ENCODE data around the gene RYR2. TPM values are rescaled to one million over a fixed set of nuclear protein-coding genes. Genes with fewer than 3 reads are reported as not detected.

Gene RYR2
- polyA plus RNA-seq, 1 of the 3 experiments (the other 2 are of a cell fraction), result under 0.01 TPM

DNA sequence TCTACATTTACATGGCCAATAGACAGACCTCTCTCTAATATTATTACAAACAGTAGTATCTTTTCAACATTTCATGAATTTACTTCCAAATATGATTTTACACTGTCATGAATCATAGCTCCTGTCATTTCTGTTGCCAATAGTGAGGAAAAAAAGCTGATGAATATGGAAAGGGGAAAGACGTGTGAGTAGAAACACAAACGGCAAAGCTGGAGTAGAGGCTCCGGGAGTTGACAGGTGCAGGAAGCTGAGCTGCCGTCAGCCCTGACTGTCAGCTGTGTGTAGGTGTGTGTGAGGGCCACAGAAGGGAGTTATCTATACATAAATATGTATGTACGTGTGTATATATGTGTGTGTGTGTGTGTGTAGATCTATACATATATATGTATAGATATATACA, 431.9 kb downstream of the RYR2 start:
- Histone ChIP-seq H3K27ac (ENCODE audit: low read depth in 2 of 2, low read length in 1 of 2) (no peak overlapping the region), H3K4me2 (no peak overlapping the region), H3K4me3 (ENCODE audit: low read depth in 2 of 2, low read length in 1 of 2) (no peak overlapping the region), H3K36me3 (replicated peaks in 1 of 2; ENCODE audit: control insufficient read depth in 1 of 2, insufficient read depth in 2 of 2, low read length in 1 of 2) (no peaks in the 10 kb centered on the region), H4K20me1 (ENCODE audit: insufficient read depth) (no peaks in the 10 kb centered on the region), H3K79me2 (ENCODE audit: insufficient read depth) (no peaks in the 10 kb centered on the region), H3K9ac (no peak overlapping the region), H3K9me2 (no peaks in the 10 kb centered on the region), H3K9me3 (no peaks in the 10 kb centered on the region; the same call in 1 of the 2 replicates), H3K4me1 (ENCODE audit: control insufficient read depth in 1 of 2, insufficient read depth in 2 of 2, low read depth in 1 of 2, low read length in 1 of 2) (no peaks in the 10 kb centered on the region), H3K27me3 (ENCODE audit: insufficient read depth) (no peaks in the 10 kb centered on the region), H2AFZ (ENCODE audit: low read depth) (no peak overlapping the region), H3F3A (replicated peaks; ENCODE audit: insufficient read depth) (no peaks in the 10 kb centered on the region)
- TF ChIP-seq, protein P1, sequence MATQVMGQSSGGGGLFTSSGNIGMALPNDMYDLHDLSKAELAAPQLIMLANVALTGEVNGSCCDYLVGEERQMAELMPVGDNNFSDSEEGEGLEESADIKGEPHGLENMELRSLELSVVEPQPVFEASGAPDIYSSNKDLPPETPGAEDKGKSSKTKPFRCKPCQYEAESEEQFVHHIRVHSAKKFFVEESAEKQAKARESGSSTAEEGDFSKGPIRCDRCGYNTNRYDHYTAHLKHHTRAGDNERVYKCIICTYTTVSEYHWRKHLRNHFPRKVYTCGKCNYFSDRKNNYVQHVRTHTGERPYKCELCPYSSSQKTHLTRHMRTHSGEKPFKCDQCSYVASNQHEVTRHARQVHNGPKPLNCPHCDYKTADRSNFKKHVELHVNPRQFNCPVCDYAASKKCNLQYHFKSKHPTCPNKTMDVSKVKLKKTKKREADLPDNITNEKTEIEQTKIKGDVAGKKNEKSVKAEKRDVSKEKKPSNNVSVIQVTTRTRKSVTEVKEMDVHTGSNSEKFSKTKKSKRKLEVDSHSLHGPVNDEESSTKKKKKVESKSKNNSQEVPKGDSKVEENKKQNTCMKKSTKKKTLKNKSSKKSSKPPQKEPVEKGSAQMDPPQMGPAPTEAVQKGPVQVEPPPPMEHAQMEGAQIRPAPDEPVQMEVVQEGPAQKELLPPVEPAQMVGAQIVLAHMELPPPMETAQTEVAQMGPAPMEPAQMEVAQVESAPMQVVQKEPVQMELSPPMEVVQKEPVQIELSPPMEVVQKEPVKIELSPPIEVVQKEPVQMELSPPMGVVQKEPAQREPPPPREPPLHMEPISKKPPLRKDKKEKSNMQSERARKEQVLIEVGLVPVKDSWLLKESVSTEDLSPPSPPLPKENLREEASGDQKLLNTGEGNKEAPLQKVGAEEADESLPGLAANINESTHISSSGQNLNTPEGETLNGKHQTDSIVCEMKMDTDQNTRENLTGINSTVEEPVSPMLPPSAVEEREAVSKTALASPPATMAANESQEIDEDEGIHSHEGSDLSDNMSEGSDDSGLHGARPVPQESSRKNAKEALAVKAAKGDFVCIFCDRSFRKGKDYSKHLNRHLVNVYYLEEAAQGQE (IDR thresholded peaks at IDR 0.05; ENCODE audit: low read depth, low read length), result no peak
- TF ChIP-seq RFX5 (IDR thresholded peaks at IDR 0.05; ENCODE audit: low read length) (no peak), FOXM1 (IDR thresholded peaks at IDR 0.05; ENCODE audit: low read depth) (no peak), MEF2A (IDR thresholded peaks at IDR 0.05; ENCODE audit: borderline replicate concordance, low read depth) (no peak), FOXJ3 (CRISPR knock-in tag; IDR thresholded peaks at IDR 0.05) (no peak), USF2 (IDR thresholded peaks at IDR 0.05; ENCODE audit: borderline replicate concordance, low read depth, low read length) (no peak), JUND (IDR thresholded peaks at IDR 0.05) (no peak), RCOR1 (IDR thresholded peaks at IDR 0.05; ENCODE audit: low read length) (no peak), SIN3A (IDR thresholded peaks at IDR 0.05; ENCODE audit: borderline replicate concordance, low read depth, low read length) (no peak), EP300 (IDR thresholded peaks at IDR 0.05; ENCODE audit: borderline replicate concordance in 1 of 2, low read depth in 1 of 2, low read length in 1 of 2) (no peak)
- no peak for DNase-seq
- WGBS (ENCODE audit: low lambda C conversion rate), result 49% methylated on average over 5 of the region's 5 CpGs
- CTCF ChIA-PET, result no interaction called here
- POLR2A ChIA-PET, result no interaction called here

DNA sequence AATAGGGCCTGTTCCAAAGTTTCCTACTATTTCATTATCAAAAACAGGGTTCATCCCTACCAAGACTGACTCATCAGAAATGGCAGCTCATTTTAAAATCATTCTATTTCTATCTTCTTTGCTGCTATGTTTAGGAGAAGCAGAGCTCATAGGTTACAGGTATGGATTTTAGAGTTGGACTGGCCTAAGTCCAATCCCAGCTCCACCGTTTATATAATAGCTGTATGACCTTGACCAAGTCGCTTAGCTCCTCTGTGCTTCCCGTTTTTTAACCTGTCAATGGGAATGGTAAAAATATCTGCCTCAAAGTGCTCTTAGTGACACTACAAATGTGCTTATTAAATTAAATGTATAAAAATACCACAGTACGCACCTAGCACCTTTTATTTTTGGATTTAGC, 436.1 kb downstream of the RYR2 start:
- Histone ChIP-seq H3K4me2 (no peak overlapping the region), H2AFZ (ENCODE audit: low read depth) (no peak overlapping the region), H3K9me2 (no peaks in the 10 kb centered on the region), H3K9ac (no peak overlapping the region), H3K9me3 (no peaks in the 10 kb centered on the region; the same call in 1 of the 2 replicates), H3K4me3 (ENCODE audit: low read depth in 2 of 2, low read length in 1 of 2) (no peak overlapping the region), H3K79me2 (ENCODE audit: insufficient read depth) (no peaks in the 10 kb centered on the region), H3K36me3 (replicated peaks in 1 of 2; ENCODE audit: control insufficient read depth in 1 of 2, insufficient read depth in 2 of 2, low read length in 1 of 2) (no peaks in the 10 kb centered on the region), H3K27ac (ENCODE audit: low read depth in 2 of 2, low read length in 1 of 2) (no peak overlapping the region), H3K27me3 (ENCODE audit: insufficient read depth) (no peaks in the 10 kb centered on the region), H3K4me1 (ENCODE audit: control insufficient read depth in 1 of 2, insufficient read depth in 2 of 2, low read depth in 1 of 2, low read length in 1 of 2) (no peaks in the 10 kb centered on the region), H3F3A (replicated peaks; ENCODE audit: insufficient read depth) (no peaks in the 10 kb centered on the region), H4K20me1 (ENCODE audit: insufficient read depth) (no peaks in the 10 kb centered on the region)
- ChIA-PET POLR2A (no interaction called here), CTCF (interaction anchor here (1.1 to 1.2 kb wide), 3 partner anchors 11 to 19 kb away, joined by 3 read pairs; no protein-coding TSS in a partner anchor)
- DNase-seq, result no peak
- WGBS (ENCODE audit: low lambda C conversion rate), result 19% methylated on average over 4 of the region's 4 CpGs
- no peak for TF ChIP-seq SIN3A (IDR thresholded peaks at IDR 0.05; ENCODE audit: borderline replicate concordance, low read depth, low read length)
- TF ChIP-seq MEF2A (IDR thresholded peaks at IDR 0.05; ENCODE audit: borderline replicate concordance, low read depth), result no peak
- TF ChIP-seq RFX5 (IDR thresholded peaks at IDR 0.05; ENCODE audit: low read length), result no peak
- no peak for TF ChIP-seq YY1 (IDR thresholded peaks at IDR 0.05; ENCODE audit: low read depth)
- TF ChIP-seq TAF1 (IDR thresholded peaks at IDR 0.05; ENCODE audit: borderline replicate concordance, low read depth, low read length), result no peak
- TF ChIP-seq, protein P2, sequence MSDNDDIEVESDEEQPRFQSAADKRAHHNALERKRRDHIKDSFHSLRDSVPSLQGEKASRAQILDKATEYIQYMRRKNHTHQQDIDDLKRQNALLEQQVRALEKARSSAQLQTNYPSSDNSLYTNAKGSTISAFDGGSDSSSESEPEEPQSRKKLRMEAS (IDR thresholded peaks at IDR 0.05; ENCODE audit: low read depth), result no peak
- no peak for TF ChIP-seq PBX3 (IDR thresholded peaks at IDR 0.05)
- no peak for TF ChIP-seq USF1 (IDR thresholded peaks at IDR 0.05; ENCODE audit: borderline replicate concordance, low read depth)
- TF ChIP-seq POLR2AphosphoS5 (IDR thresholded peaks at IDR 0.05; ENCODE audit: low read depth, low read length), result no peak
- no peak for TF ChIP-seq EP300 (IDR thresholded peaks at IDR 0.05; ENCODE audit: borderline replicate concordance in 1 of 2, low read depth in 1 of 2, low read length in 1 of 2)
- no peak for TF ChIP-seq RXRA (IDR thresholded peaks at IDR 0.05; ENCODE audit: borderline replicate concordance, low read depth)
- TF ChIP-seq, protein P3, sequence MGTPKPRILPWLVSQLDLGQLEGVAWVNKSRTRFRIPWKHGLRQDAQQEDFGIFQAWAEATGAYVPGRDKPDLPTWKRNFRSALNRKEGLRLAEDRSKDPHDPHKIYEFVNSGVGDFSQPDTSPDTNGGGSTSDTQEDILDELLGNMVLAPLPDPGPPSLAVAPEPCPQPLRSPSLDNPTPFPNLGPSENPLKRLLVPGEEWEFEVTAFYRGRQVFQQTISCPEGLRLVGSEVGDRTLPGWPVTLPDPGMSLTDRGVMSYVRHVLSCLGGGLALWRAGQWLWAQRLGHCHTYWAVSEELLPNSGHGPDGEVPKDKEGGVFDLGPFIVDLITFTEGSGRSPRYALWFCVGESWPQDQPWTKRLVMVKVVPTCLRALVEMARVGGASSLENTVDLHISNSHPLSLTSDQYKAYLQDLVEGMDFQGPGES (IDR thresholded peaks at IDR 0.05; ENCODE audit: low read depth, low read length), result no peak

All from SK-N-SH (cell line).